Middle frontal gyrus (tissue), 1 donor: ENCODE measurements around the gene EPN1.

Experiments
- DNase-seq: peaks from one replicate; pipeline ENCODE4 v3.0.0-alpha.2; 2015; ENCODE audit warnings: low spot score; ENCODE audit errors: extremely low spot score

EPN1 gene

GRCh38 chr19:55660404-55660803, 14.6 kb upstream of the EPN1 start:
- DNase-seq, result no peak

- DNase-seq, result no peak
These were observed 14.0 kb upstream of the EPN1 start for GRCh38 chr19:55660991-55661390.

- DNase-seq, result no peak
These were observed 13.2 kb upstream of the EPN1 start for GRCh38 chr19:55661826-55662225.

GRCh38 chr19:55663846-55664536, 11.0 kb upstream of the EPN1 start:
- no peak for DNase-seq

- no peak for DNase-seq
These were observed 8.6 kb upstream of the EPN1 start for GRCh38 chr19:55666343-55667005.

GRCh38 chr19:55667006-55667381, 8.0 kb upstream of the EPN1 start:
- no peak for DNase-seq

- DNase-seq, result no peak
These were observed 7.5 kb upstream of the EPN1 start for GRCh38 chr19:55667511-55667910.

GRCh38 chr19:55667958-55668357, 7.1 kb upstream of the EPN1 start:
- DNase-seq, result no peak

GRCh38 chr19:55668603-55669348, 6.2 kb upstream of the EPN1 start:
- no peak for DNase-seq

- no peak for DNase-seq
These were observed 5.4 kb upstream of the EPN1 start for GRCh38 chr19:55669418-55670279.

GRCh38 chr19:55670280-55671053, 4.6 kb upstream of the EPN1 start:
- DNase-seq, result no peak

GRCh38 chr19:55671054-55671378, 4.0 kb upstream of the EPN1 start:
- DNase-seq, result no peak

- no peak for DNase-seq
These were observed 2.6 kb upstream of the EPN1 start for GRCh38 chr19:55672418-55672817.

GRCh38 chr19:55673465-55673864, 1.6 kb upstream of the EPN1 start:
- DNase-seq, result no peak

- no peak for DNase-seq
These were observed 1.1 kb upstream of the EPN1 start for GRCh38 chr19:55673889-55674288.

GRCh38 chr19:55674459-55674840, 576 bp upstream of the EPN1 start:
- DNase-seq, result no peak

- DNase-seq, result no peak
These were observed 782 bp downstream of the EPN1 start for GRCh38 chr19:55675661-55676354.

- no peak for DNase-seq
These were observed 1.4 kb downstream of the EPN1 start for GRCh38 chr19:55676383-55676782.

GRCh38 chr19:55676889-55677505, 2.0 kb downstream of the EPN1 start:
- no peak for DNase-seq

GRCh38 chr19:55677572-55678028, 2.6 kb downstream of the EPN1 start:
- no peak for DNase-seq
